Loucy (cell line): ENCODE measurements around the gene TEAD4.

Experiments used
- H2AFZ ChIP-seq: fragments of 200-600 bp; sonication (generic); 2 replicates; pipeline ENCODE4 v1.6.0; 2016; ENCODE audit warnings: antibody characterized with exemption, mild to moderate bottlenecking, low read length, moderate library complexity
- H3F3A ChIP-seq: fragments of 200-600 bp; 2 replicates; pipeline ENCODE4 v1.6.0; 2016; ENCODE audit warnings: antibody characterized with exemption, low read depth, mild to moderate bottlenecking
- H3K27me3 ChIP-seq: fragments of 200-600 bp; sonication (generic); 2 replicates; pipeline ENCODE4 v1.6.1; 2014; ENCODE audit warnings: low read length, mild to moderate bottlenecking; ENCODE audit not compliant: insufficient read depth, poor library complexity, severe bottlenecking
- H3K36me3 ChIP-seq: fragments of 200-600 bp; sonication (generic); 2 replicates; pipeline ENCODE4 v1.6.1; 2016; ENCODE audit warnings: low read length; ENCODE audit not compliant: insufficient read depth
- H3K4me1 ChIP-seq: fragments of 200-600 bp; sonication (generic); 2 replicates; pipeline ENCODE4 v1.5.1; 2014; ENCODE audit warnings: low read length, mild to moderate bottlenecking; ENCODE audit not compliant: insufficient read depth, poor library complexity, severe bottlenecking
- H3K4me2 ChIP-seq: fragments of 200-600 bp; sonication (generic); 2 replicates; pipeline ENCODE4 v1.6.0; 2014; ENCODE audit warnings: antibody characterized with exemption, low read length, low read depth, mild to moderate bottlenecking; ENCODE audit not compliant: poor library complexity, severe bottlenecking
- H3K4me3 ChIP-seq: fragments of 200-600 bp; sonication (generic); 2 replicates; pipeline ENCODE4 v1.5.1; 2014; ENCODE audit warnings: low read length, mild to moderate bottlenecking, mixed read lengths; ENCODE audit not compliant: poor library complexity, severe bottlenecking
- H3K79me2 ChIP-seq: fragments of 200-600 bp; sonication (generic); 2 replicates; pipeline ENCODE4 v1.6.1; 2014; ENCODE audit warnings: low read length; ENCODE audit not compliant: insufficient read depth
- H3K9ac ChIP-seq: fragments of 200-600 bp; sonication (generic); 2 replicates; pipeline ENCODE4 v1.6.0; 2014; ENCODE audit warnings: mild to moderate bottlenecking, low read depth, low read length, moderate library complexity; ENCODE audit not compliant: poor library complexity, severe bottlenecking
- H3K9me2 ChIP-seq: fragments of 200-600 bp; sonication (generic); replicated peaks from 2 replicates; pipeline ENCODE4 v1.6.1; 2016; ENCODE audit warnings: low read depth, low read length, mixed read lengths
- H3K9me3 ChIP-seq: fragments of 200-600 bp; sonication (generic); 2 replicates; pipeline ENCODE4 v1.6.1; 2014; ENCODE audit warnings: mild to moderate bottlenecking, antibody characterized with exemption, low read length, low read depth; ENCODE audit not compliant: insufficient read depth
- H4K20me1 ChIP-seq: fragments of 200-600 bp; sonication (generic); 2 replicates; pipeline ENCODE4 v1.6.0; 2014; ENCODE audit warnings: antibody characterized with exemption, low read length, mild to moderate bottlenecking; ENCODE audit not compliant: insufficient read depth, poor library complexity, severe bottlenecking
- CTCF ChIP-seq: fragments of 200-600 bp; sonication (generic); conservative IDR thresholded peaks from 2 replicates; pipeline ENCODE4 v1.5.1; 2014; ENCODE audit warnings: mild to moderate bottlenecking, antibody characterized with exemption, low read length
- EZH2phosphoT487 ChIP-seq: fragments of 200-600 bp; IDR thresholded peaks from 2 replicates; pipeline ENCODE4 v1.6.1; 2018; ENCODE audit warnings: antibody characterized with exemption, mild to moderate bottlenecking, moderate library complexity, borderline replicate concordance

Gene TEAD4

DNA sequence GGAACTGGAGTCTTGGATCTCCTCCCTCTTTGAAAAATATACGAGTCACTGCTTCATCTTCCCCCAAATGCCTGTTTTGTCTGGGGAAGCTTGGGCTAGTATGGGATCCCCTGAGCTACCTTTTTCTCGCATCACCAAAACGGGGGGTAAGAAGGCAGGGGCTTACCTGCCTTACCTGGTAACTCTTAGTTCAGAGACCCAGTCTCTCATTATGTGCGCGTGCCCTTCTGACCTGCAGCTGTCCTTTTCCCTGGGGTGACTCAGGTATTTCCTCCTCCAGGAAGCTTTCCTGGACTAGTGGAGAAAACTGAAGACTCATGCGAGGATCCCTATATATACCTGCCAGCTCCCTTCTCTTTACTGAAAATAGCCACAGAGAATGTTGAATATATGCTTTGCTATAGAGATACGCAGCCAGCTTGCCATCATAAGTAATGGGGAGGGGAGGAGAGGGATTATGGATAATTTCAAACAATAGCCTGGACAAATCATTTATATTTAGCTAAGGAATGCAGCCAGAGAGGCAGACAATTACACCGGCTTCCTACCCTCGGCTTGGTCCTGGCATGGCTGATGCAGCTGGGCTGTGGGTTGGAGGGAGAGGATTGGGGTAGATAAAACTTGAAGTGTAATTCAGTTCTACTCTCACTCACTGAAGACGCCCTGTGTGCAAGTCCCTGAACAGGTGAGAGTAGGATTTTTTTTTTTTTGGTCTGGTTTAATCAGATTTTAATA lies 119.1 kb downstream of the TEAD4 start:
- Histone ChIP-seq H3K9me2 (no peaks in the 10 kb centered on the region), H3F3A (0 out of 2 replicates have a peak, but pooled peaks cover 3% of the 10 kb centered on the region), H4K20me1 (no peaks in the 10 kb centered on the region), H2AFZ (no peak overlapping the region; the same call in 1 of the 2 replicates), H3K9me3 (no peaks in the 10 kb centered on the region), H3K4me3 (peak overlapping the region; percentile 68), H3K79me2 (no peaks in the 10 kb centered on the region), H3K4me1 (peaks cover 9% of the 10 kb centered on the region), H3K36me3 (no peaks in the 10 kb centered on the region), H3K27me3 (peaks cover 14% of the 10 kb centered on the region), H3K4me2 (peak overlapping the region; percentile 56), H3K9ac (no peak overlapping the region)
- TF ChIP-seq EZH2phosphoT487 (no peak), CTCF (no peak)

- H3F3A ChIP-seq, result 0 out of 2 replicates have a peak, but pooled peaks cover 3% of the 10 kb centered on the region
- H3K9me3 ChIP-seq, result no peaks in the 10 kb centered on the region
- no peak overlapping the region for H2AFZ ChIP-seq
- no peaks in the 10 kb centered on the region for H3K9me2 ChIP-seq
- no peak overlapping the region for H3K4me2 ChIP-seq
- H3K9ac ChIP-seq, result no peak overlapping the region
- TF ChIP-seq EZH2phosphoT487 (no peak), CTCF (no peak)
- no peaks in the 10 kb centered on the region for H3K36me3 ChIP-seq
- H4K20me1 ChIP-seq, result no peaks in the 10 kb centered on the region
- H3K27me3 ChIP-seq, result peaks cover 7% of the 10 kb centered on the region
- no peaks in the 10 kb centered on the region for H3K79me2 ChIP-seq
- H3K4me1 ChIP-seq, result peaks cover 17% of the 10 kb centered on the region
- no peak overlapping the region for H3K4me3 ChIP-seq
Observed at GRCh38 chr12:3081091-3081490, 121.9 kb downstream of the TEAD4 start.

DNA sequence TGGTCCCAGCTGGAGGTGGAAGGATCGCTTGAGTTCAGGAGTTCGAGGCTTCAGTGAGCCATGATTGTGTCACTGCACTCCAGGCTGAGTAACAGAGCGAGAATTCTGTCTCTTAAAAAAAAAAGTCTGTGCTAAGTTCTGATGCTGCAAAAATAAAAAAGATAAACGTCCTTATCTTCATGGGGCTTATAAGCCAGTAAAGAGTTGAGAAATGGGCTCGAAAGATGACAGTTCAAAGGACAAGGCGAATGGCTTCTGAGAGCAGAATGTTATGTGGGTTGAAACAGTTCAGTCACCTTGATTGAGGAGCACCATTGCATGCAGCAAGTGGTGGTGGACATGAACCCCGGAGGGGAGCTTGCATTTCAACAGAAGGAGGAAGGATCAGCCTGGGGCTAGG lies 122.7 kb downstream of the TEAD4 start:
- Histone ChIP-seq H3K4me1 (peaks cover 13% of the 10 kb centered on the region), H3K9me2 (no peaks in the 10 kb centered on the region)
- TF ChIP-seq EZH2phosphoT487, result no peak
- TF ChIP-seq CTCF, result no peak

More for the DNA sequence above, 122.7 kb downstream of the TEAD4 start:
- H3K9me3 ChIP-seq, result no peaks in the 10 kb centered on the region
- no peaks in the 10 kb centered on the region for H3K36me3 ChIP-seq
- H3K79me2 ChIP-seq, result no peaks in the 10 kb centered on the region
- no peak overlapping the region for H3K4me3 ChIP-seq
- H3K9ac ChIP-seq, result no peak overlapping the region
- 0 out of 2 replicates have a peak, but pooled peaks cover 3% of the 10 kb centered on the region for H3F3A ChIP-seq
- no peak overlapping the region for H2AFZ ChIP-seq
- H4K20me1 ChIP-seq, result no peaks in the 10 kb centered on the region
- no peaks in the 10 kb centered on the region for H3K27me3 ChIP-seq
- H3K4me2 ChIP-seq, result no peak overlapping the region
